ENCODE measurements around the gene CEP104.

DNA sequence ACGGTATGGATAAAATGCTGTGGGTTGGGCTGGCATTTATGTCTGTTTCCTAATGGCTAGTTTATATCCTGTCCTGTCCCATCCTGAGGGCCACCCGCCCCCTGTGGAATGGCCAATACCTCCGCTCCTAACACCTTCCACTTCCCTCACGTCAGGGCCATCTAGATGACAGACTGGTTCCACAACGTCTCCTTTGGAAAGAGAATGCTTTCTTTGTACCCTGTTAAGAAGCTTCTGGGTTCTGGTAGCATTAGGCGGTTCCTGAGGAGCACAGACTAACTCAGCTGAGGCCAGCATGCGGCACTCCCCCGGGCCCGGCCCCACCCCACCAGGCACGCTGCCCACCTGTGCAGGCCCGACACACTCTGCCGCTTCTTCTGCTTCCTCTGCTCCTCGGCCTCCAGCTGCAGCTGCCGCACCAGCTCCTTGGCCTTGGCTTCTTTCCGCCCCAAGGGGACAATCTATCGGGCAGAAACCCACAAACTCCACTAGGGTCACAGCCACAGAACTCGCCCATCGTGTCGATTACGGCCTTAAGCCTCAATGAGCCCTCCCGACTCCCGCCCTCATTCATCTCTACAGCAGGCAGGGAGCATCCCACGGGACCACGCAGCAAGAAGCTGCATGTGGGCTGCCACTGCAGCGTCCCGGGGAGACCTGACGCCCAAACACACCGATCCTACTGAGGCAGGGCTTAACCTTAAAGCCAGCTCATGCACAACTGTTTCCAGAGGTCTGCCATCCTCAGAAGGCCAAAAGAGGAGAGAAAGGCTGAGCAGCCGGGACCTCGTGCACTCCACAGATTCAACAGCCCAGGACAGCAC lies 73.1 kb downstream of the CEP104 start:
- TF ChIP-seq POLR2AphosphoS5 (IDR thresholded peaks at IDR 0.05; ENCODE audit: control insufficient read depth, insufficient read depth, low read depth, low read length) = no peak
- TF ChIP-seq NUFIP1 (IDR thresholded peaks at IDR 0.05; ENCODE audit: partially characterized antibody) = no peak
